Body of pancreas (tissue), 4 donors: Measurements from ENCODE around the gene CABP7. TPM values are rescaled to one million over a fixed set of nuclear protein-coding genes. Genes with fewer than 3 reads are reported as not detected.
A peak's percentile ranks its signal among the peaks of the same experiment; 100 is the strongest.

Experiments
- ATAC-seq: fragments of 150-250 bp; one replicate; pipeline ENCODE4 v1.9.1; 2016
- DNase-seq, 4 donors: peaks; one replicate each; pipeline ENCODE4 v3.0.0-alpha.2; 2019
- H3K27ac ChIP-seq, 4 donors: fragments of 200-600 bp; sonication (generic); 1 replicate in 3 of 4; 2 replicates in 1 of 4; pipeline versions ENCODE4 v1.5.1 to v1.6.1; 2016 to 2019; ENCODE audit warnings: mild to moderate bottlenecking in 1 of 4, mixed read lengths in 1 of 4, moderate library complexity in 1 of 4
- H3K27me3 ChIP-seq, 2 donors: fragments of 200-600 bp; sonication (generic); one replicate each; pipeline ENCODE4 v1.6.0; 2016; ENCODE audit warnings: mild to moderate bottlenecking in 1 of 2
- H3K36me3 ChIP-seq, 2 donors: fragments of 200-600 bp; sonication (generic); replicated peaks in 1 of 2; 2 replicates each; pipeline ENCODE4 v1.5.1; 2016; ENCODE audit warnings: low read depth in 2 of 2; ENCODE audit not compliant: insufficient read depth in 1 of 2
- H3K4me1 ChIP-seq: fragments of 200-600 bp; sonication (generic); one replicate; pipeline ENCODE4 v1.6.0; 2016
- H3K4me3 ChIP-seq, 2 donors: fragments of 200-600 bp; sonication (generic); 1 replicate in 1 of 2; 2 replicates in 1 of 2; pipeline ENCODE4 v1.5.1; 2016 to 2019
- H3K9me3 ChIP-seq, 3 donors: fragments of 200-600 bp; sonication (generic); 1 replicate in 2 of 3; 2 replicates in 1 of 3; pipeline ENCODE4 v1.5.1; 2016
- POLR2A ChIP-seq, 3 donors: fragments of 450-650 bp; IDR thresholded peaks; one replicate each; pipeline ENCODE4 v1.6.1; 2016; ENCODE audit warnings: antibody characterized with exemption in 3 of 3, mild to moderate bottlenecking in 2 of 3
- WGBS, 2 donors: methylation state at CpG; one replicate each; pipeline ENCODE4 v1.1.5; 2017; 5-methylcytosine and 5-hydroxymethylcytosine counted together
- intact Hi-C: fragments of 100-400 bp; cut with DNase I; formaldehyde crosslinking; loops from one replicate; pipeline ENCODE4 v1.15.1; 2023
- total RNA-seq, 2 donors: library from RNA; depleted of rRNA; stranded (reverse); fragments of >200 nt; gene quantifications; one replicate each; pipeline ENCODE4 v1.1.0, GENCODE V29; 2016
- TF ChIP-seq, protein P1 (sequence below), 7 experiments: fragments of 450-650 bp in 4 of 7; fragments of 200-600 bp in 3 of 7; sonication (generic) in 3 of 7; IDR thresholded peaks; one replicate each; pipeline ENCODE4 v1.5.1; 2016 to 2019; ENCODE audit warnings: antibody characterized with exemption in 7 of 7

The CABP7 gene
- total RNA-seq, 2 donors from 2014 or later: 0.78 to 2.6 TPM

DNA sequence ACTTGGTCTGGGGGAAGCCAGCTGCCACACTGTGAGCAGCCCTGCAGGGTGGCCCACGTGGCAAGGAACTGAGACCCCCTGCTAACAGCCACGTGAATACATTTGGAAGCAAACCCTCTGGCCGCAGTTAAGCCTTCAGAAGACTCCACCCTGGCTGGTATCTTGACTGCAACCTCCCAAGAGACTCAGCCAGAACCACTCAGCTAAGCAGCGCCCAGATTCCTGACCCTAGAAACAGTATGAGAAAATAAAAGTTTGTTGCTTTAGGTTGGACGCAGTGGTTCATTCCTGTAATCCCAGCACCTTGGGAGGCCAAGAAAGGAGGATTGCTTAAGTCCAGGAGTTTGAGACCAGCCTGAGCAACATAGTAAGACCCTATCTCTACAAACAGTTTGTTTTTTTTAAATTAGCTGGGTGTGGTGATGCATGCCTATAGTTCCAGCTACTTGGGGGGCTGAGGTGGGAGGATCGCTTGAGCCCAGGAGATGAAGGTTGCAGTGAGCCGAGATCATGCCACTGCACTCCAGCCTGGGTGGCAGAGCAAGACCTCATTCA, 38.3 kb downstream of the CABP7 start:
- Histone ChIP-seq H3K9me3 (no peaks in the 10 kb centered on the region), H3K27ac (no peak overlapping the region), H3K27me3 (no peaks in the 10 kb centered on the region), H3K36me3 (no peaks in the 10 kb centered on the region), H3K4me3 (no peak overlapping the region), H3K4me1 (no peaks in the 10 kb centered on the region)
- intact Hi-C loops: no loop called here
- ATAC-seq: no peak
- DNase-seq: no peak
- 80 to 83% methylated on average over 7 of the region's 7 CpGs for WGBS, 2 donors
- TF ChIP-seq, protein P1, sequence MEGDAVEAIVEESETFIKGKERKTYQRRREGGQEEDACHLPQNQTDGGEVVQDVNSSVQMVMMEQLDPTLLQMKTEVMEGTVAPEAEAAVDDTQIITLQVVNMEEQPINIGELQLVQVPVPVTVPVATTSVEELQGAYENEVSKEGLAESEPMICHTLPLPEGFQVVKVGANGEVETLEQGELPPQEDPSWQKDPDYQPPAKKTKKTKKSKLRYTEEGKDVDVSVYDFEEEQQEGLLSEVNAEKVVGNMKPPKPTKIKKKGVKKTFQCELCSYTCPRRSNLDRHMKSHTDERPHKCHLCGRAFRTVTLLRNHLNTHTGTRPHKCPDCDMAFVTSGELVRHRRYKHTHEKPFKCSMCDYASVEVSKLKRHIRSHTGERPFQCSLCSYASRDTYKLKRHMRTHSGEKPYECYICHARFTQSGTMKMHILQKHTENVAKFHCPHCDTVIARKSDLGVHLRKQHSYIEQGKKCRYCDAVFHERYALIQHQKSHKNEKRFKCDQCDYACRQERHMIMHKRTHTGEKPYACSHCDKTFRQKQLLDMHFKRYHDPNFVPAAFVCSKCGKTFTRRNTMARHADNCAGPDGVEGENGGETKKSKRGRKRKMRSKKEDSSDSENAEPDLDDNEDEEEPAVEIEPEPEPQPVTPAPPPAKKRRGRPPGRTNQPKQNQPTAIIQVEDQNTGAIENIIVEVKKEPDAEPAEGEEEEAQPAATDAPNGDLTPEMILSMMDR (IDR thresholded peaks at IDR 0.05): no peak
- TF ChIP-seq POLR2A (IDR thresholded peaks at IDR 0.05): no peak

DNA sequence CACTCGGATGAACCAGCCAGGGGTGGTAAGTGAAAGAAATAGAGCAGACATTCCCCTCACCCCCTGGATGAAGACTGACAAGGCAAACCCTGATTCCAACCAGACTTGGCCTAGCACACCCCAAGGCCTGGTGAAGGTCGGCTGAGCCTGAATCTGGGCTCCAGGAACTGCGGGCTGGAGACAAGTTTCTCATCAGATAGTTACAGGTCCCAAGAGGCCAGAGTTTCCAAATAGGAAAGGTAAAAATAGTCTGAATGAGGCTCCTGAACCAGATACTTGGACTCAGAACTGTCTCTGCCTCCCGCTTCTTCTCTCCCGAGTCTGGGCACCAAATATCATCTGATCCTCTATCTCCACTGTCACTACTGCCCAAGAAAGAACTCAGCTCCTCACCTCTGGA, 39.2 kb downstream of the CABP7 start:
- Histone ChIP-seq H3K36me3 (no peaks in the 10 kb centered on the region), H3K4me1 (no peaks in the 10 kb centered on the region), H3K27ac (no peak overlapping the region), H3K4me3 (no peak overlapping the region), H3K9me3 (no peaks in the 10 kb centered on the region), H3K27me3 (no peaks in the 10 kb centered on the region)
- 62 to 78% methylated on average over 5 of the region's 5 CpGs for WGBS, 2 donors
- DNase-seq (no peak), ATAC-seq (no peak)
- intact Hi-C loops: no loop called here
- no peak for TF ChIP-seq POLR2A (IDR thresholded peaks at IDR 0.05)
- TF ChIP-seq, protein P1 (IDR thresholded peaks at IDR 0.05): no peak

DNA sequence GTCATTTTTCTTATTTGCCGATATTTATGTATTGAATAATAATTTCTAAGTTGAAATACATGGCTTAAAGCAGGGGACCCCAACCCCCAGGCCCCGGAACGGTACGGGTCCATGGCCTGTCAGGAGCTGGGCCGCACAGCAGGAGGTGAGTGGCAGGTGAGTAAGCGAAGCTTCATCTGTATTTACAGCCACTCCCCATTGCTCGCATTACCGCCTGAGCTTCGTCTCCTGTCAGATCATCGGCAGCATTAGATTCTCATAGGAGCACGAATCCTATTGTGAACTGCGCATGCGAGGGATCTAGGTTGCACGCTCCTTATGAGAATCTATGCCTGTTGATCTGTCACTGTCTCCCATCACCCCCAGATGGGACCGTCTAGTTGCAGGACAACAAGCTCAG, 42.5 kb downstream of the CABP7 start:
- Histone ChIP-seq H3K27ac (no peak overlapping the region), H3K36me3 (no peaks in the 10 kb centered on the region), H3K9me3 (no peaks in the 10 kb centered on the region), H3K27me3 (no peaks in the 10 kb centered on the region), H3K4me1 (peaks cover 10% of the 10 kb centered on the region), H3K4me3 (no peak overlapping the region)
- DNase-seq (no peak), ATAC-seq (no peak)
- TF ChIP-seq POLR2A (IDR thresholded peaks at IDR 0.05): no peak
- intact Hi-C loops: no loop called here
- 83 to 86% methylated on average over 15 of the region's 15 CpGs for WGBS, 2 donors

DNA sequence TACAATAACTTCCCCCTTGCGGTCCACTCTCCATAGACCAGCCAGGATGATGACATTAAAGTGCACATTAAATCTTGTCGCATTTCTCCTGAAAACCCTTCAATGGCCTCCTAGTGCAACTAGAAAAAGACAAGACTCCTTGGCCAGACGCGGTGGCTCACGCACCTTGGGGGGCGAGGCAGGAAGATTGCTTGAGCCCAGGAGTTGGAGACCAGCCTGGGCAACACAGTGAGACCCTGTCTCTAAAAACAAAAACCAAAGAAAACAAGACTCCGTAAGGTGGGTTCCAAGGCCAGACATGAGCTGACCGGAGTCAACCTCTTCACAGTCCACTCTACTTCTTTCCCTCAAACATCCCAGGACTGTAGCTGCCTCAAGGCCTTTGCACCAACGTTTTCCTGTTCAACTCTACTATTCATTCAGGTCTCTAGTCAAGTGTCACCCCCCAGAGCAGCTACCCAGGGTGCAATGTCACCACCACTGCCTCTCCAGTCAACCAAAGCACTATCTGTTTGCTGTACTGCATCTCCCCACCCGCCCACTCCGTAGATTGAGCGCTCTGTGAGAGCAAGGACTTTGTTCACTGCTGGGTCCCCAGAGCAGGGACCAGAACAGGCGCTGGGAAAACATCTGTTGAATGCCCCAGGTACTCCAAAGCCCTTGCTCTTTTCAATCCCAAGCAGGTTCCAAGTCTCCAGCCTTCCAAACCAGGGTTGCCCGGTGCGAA, 46.3 kb downstream of the CABP7 start:
- intact Hi-C loops: no loop called here
- TF ChIP-seq POLR2A (IDR thresholded peaks at IDR 0.05): no peak
- TF ChIP-seq, protein P1 (IDR thresholded peaks at IDR 0.05): no peak
- peak overlapping the region; percentile 71 to 90 (median 80) for H3K27ac ChIP-seq

DNA sequence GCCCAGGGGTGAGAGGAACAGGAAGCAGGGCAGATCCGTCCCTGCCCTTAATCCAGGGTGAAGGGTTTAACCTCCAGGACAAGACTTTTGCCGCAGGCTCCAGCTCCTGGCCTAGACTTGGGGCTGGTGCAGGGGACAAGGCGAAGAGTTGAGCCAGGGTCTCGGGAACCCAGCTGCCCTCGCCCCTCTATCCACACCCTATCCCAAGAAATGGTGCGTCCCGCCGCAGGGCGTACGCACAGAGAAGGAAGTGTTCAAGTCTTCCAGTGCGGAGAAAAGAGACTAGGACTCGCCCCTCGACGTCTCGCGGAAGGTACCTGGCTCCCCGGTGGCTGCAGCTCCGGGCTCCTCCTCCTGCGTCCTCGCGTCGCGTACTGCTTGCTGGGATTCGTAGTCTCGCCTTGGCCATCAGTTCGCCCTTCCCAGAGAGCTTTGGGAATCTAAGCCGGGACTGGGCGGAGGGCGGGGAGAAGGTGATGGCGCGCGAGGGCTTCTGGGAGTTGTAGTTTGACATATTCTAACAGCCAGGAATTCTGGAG, 46.9 kb downstream of the CABP7 start, which contains the start of gene ZMAT5:
TSS of gene ZMAT5 (minus strand) at position 376 of the 539 bp plus-strand sequence. CDS start 18,463 bp downstream, outside the sequence.
- no peaks in the 10 kb centered on the region for H3K9me3 ChIP-seq
- H3K4me3 ChIP-seq: peak within 1 kb of the TSS; percentile 82 to 99
- 0 to 3% methylated on average over 18 to 27 of the region's 32 CpGs for WGBS, 2 donors
- ATAC-seq: peak; percentile 99
- H3K36me3 ChIP-seq: peaks cover 3 to 10% of the 10 kb centered on the region in 2 donors
- peak; percentile 96 to 98 (median 97) for DNase-seq
- peaks cover 26% of the 10 kb centered on the region for H3K4me1 ChIP-seq
- peak within 1 kb of the TSS; percentile 71 to 90 (median 80) for H3K27ac ChIP-seq
- TF ChIP-seq POLR2A (IDR thresholded peaks at IDR 0.05): peak; percentile 52 to 93 (median 92)
- TF ChIP-seq, protein P1 (IDR thresholded peaks at IDR 0.05): no peak
- intact Hi-C loops: no loop called here
- no peaks in the 10 kb centered on the region for H3K27me3 ChIP-seq

More for the DNA sequence above, 46.3 kb downstream of the CABP7 start:
- peak; percentile 3 for ATAC-seq
- Histone ChIP-seq H3K4me3 (peak overlapping the region; percentile 50 to 60), H3K36me3 (peaks cover 3 to 10% of the 10 kb centered on the region in 2 donors), H3K9me3 (no peaks in the 10 kb centered on the region), H3K27me3 (no peaks in the 10 kb centered on the region), H3K4me1 (peaks cover 26% of the 10 kb centered on the region)
- WGBS, 2 donors: 46 to 48% methylated on average over 15 of the region's 15 CpGs
- DNase-seq: peak in 1 of 4 donors; percentile 28
